C4-2B (cell line): ENCODE results near the gene MICAL2.

Experiments used
- H3K27ac ChIP-seq: fragments of 450-650 bp; 2 replicates; pipeline ENCODE4 v1.5.1; 2017
- CTCF ChIP-seq: fragments of 450-650 bp; conservative IDR thresholded peaks from 2 replicates; pipeline ENCODE4 v1.5.1; 2017; ENCODE audit warnings: mild to moderate bottlenecking
- ZFX ChIP-seq: fragments of 450-650 bp; IDR thresholded peaks from 2 replicates; pipeline ENCODE4 v1.6.1; 2017

Gene MICAL2

DNA sequence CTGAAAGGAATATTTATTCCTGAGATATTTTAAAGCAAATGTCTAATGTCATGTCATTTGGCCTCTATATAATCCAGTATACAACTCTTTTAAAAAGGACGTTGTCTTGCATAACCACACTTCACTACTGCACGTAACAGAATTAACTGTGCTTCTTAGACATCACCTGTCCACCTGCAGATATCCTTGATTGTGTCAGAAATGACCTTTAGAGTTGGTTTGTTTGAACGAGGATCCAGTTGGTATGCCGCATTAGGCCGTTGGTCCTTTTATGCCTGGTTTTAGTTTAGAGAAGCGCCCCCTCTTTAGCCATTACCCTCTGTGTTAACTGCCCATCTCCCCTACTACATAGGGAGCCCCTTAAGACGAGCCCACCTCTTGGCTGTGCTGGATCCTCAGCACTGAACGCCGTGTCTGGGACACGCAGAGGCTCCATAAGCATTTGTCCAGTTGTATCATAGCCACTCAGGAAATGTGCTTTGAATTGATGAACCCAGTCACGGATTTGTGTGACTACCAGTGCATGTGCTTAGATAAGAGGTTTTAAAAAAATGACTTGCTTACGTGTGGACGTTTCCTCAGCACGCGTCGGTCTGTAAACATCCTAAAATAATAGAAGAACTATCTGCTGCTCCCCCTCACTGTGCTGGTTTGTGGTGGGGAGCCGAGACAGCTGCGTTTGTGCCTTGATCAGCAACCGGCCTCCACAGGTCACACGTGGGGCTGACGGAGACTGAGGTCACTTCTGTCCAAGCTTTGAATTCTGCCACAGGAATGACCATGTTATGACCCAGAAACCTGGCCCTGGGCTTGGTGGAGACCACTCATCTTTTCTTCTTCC is 4.0 kb downstream of the MICAL2 start:
- TF ChIP-seq CTCF (no peak), ZFX (no peak)
- H3K27ac ChIP-seq = no peak overlapping the region

DNA sequence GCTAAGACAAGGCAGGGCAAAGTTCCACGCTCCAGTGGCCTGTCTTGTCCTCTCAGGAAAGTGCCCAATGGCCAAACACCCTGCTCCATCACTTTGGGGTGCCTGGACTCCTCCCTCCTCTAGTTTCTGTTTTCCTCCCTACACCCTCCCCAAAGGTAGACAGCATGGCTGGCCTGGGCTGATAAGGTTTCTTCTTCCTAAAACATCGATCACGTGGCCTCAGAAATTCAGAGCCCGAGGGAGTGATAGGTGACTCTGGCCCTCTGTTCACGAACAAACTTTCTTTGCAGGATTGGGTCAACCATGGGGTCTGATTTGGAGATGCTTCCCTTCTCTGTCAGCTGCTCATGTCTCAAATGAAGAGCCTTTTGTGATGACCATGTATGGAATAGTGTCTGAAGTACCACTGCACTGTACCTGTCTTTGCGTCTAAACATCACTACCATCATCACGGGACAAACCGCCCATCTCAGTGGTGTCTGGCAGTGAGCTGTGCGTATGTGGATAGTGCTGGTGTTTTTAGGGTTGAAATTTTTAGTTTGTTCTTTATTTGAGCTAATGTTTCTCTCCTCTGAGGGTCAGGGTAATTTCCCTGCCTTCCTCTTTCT is 6.1 kb downstream of the MICAL2 start:
- TF ChIP-seq CTCF = no peak
- TF ChIP-seq ZFX = no peak
- no peak overlapping the region for H3K27ac ChIP-seq

DNA sequence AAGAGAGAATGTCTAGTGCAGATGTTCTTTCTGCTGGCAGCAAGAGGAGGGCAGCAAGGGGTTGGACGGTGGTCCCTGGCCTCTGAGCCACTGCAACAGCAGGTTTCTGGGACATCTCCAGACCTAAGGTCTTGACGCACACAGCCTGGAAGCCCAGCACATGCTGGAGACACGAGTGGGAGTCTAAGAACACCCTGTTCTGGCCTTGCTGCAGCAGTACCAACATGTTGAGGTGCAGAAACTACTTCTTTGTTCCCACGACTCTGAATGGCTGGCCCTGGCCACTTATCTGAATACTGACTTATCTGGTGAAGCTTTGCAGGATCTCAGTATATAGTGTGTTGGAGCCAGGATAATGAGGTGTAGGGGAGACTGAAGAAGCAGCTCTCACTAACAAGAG is 6.8 kb downstream of the MICAL2 start:
- no peak overlapping the region for H3K27ac ChIP-seq
- TF ChIP-seq CTCF (no peak), ZFX (no peak)

GRCh38 chr11:12117611-12118010 is 7.2 kb downstream of the MICAL2 start:
- TF ChIP-seq CTCF (no peak), ZFX (no peak)
- H3K27ac ChIP-seq = no peak overlapping the region

GRCh38 chr11:12118949-12119348 is 8.6 kb downstream of the MICAL2 start:
- TF ChIP-seq CTCF (no peak), ZFX (no peak)
- H3K27ac ChIP-seq = no peak overlapping the region

- no peak for TF ChIP-seq ZFX
- TF ChIP-seq CTCF = no peak
- no peak overlapping the region for H3K27ac ChIP-seq
Measured at GRCh38 chr11:12119502-12119901, 9.1 kb downstream of the MICAL2 start.
